Epidermal melanocyte (primary cell): ENCODE measurements around the gene CYP4F11.
"Not testable (repeated sequence)": the region's sequence is repeated elsewhere in the genome, so short reads cannot be mapped to it uniquely, and the experiment has no call there.

Experiments
- DNase-seq: peaks from one replicate; pipeline ENCODE4 v3.0.0; 2011; ENCODE audit warnings: low spot score; ENCODE audit not compliant: insufficient read length

The CYP4F11 gene

GRCh38 chr19:15874821-15875474 is 59.4 kb downstream of the CYP4F11 start:
- no peak for DNase-seq

GRCh38 chr19:15873771-15874170 is 60.6 kb downstream of the CYP4F11 start:
- DNase-seq: not testable (repeated sequence)

- DNase-seq: no peak
Measured at GRCh38 chr19:15871570-15871969, 62.8 kb downstream of the CYP4F11 start.

GRCh38 chr19:15869873-15870272 is 64.5 kb downstream of the CYP4F11 start:
- no peak for DNase-seq

GRCh38 chr19:15869109-15869555 is 65.2 kb downstream of the CYP4F11 start:
- DNase-seq: peak; percentile 63

GRCh38 chr19:15866636-15867035 is 67.7 kb downstream of the CYP4F11 start:
- DNase-seq: no peak

GRCh38 chr19:15864824-15865223 is 69.5 kb downstream of the CYP4F11 start:
- DNase-seq: no peak

GRCh38 chr19:15863272-15863671 is 71.1 kb downstream of the CYP4F11 start:
- no peak for DNase-seq

- DNase-seq: no peak
Measured at GRCh38 chr19:15862444-15862843, 71.9 kb downstream of the CYP4F11 start.
